NCI-H2171 treated with DMSO at 0.1 percent for 48 hours (cell line): ENCODE measurements around the gene ANK3.

Experiments
- DNase-seq: peaks from one replicate; lab custom pipeline; 2025; lab: John Stamatoyannopoulos, UW

The ANK3 gene

GRCh38 chr10:60343254-60343653 is 46.4 kb downstream of the ANK3 start:
- no peak for DNase-seq

GRCh38 chr10:60341969-60342368 is 47.7 kb downstream of the ANK3 start:
- DNase-seq = no peak

- no peak for DNase-seq
Measured at GRCh38 chr10:60340973-60341372, 48.7 kb downstream of the ANK3 start.

- no peak for DNase-seq
Measured at GRCh38 chr10:60339757-60340156, 49.9 kb downstream of the ANK3 start.

GRCh38 chr10:60338786-60339185 is 50.9 kb downstream of the ANK3 start:
- no peak for DNase-seq

- DNase-seq = no peak
Measured at GRCh38 chr10:60338002-60338564, 51.6 kb downstream of the ANK3 start.

- no peak for DNase-seq
Measured at GRCh38 chr10:60336901-60337630, 52.6 kb downstream of the ANK3 start.

GRCh38 chr10:60335708-60336107 is 54.0 kb downstream of the ANK3 start:
- DNase-seq = no peak

- DNase-seq = no peak
Measured at GRCh38 chr10:60334991-60335390, 54.7 kb downstream of the ANK3 start.

GRCh38 chr10:60332371-60332770 is 57.3 kb downstream of the ANK3 start:
- DNase-seq = no peak

GRCh38 chr10:60331886-60332285 is 57.8 kb downstream of the ANK3 start:
- no peak for DNase-seq

GRCh38 chr10:60323162-60323561 is 66.5 kb downstream of the ANK3 start:
- DNase-seq = no peak

GRCh38 chr10:60320666-60321065 is 69.0 kb downstream of the ANK3 start:
- DNase-seq = no peak

GRCh38 chr10:60316029-60316428 is 73.6 kb downstream of the ANK3 start:
- DNase-seq = no peak

GRCh38 chr10:60315311-60315710 is 74.4 kb downstream of the ANK3 start:
- no peak for DNase-seq

GRCh38 chr10:60314069-60314940 is 75.4 kb downstream of the ANK3 start:
- no peak for DNase-seq

- DNase-seq = no peak
Measured at GRCh38 chr10:60313589-60313952, 76.1 kb downstream of the ANK3 start.

- DNase-seq = no peak
Measured at GRCh38 chr10:60312818-60313588, 76.7 kb downstream of the ANK3 start.

GRCh38 chr10:60311821-60312220 is 77.9 kb downstream of the ANK3 start:
- DNase-seq = no peak

- DNase-seq = no peak
Measured at GRCh38 chr10:60310740-60311139, 78.9 kb downstream of the ANK3 start.

GRCh38 chr10:60309891-60310290 is 79.8 kb downstream of the ANK3 start:
- no peak for DNase-seq

GRCh38 chr10:60309371-60309770 is 80.3 kb downstream of the ANK3 start:
- DNase-seq = no peak
